SU-DHL-6 (cell line): Measurements from ENCODE around the gene IRAK1.
"Not testable (repeated sequence)": the region's sequence is repeated elsewhere in the genome, so short reads cannot be mapped to it uniquely, and the experiment has no call there.

Source experiments
- H2AFZ ChIP-seq: fragments of 200-600 bp; sonication (generic); 2 replicates; pipeline ENCODE4 v1.6.1; 2014; ENCODE audit warnings: low read depth, mild to moderate bottlenecking, moderate library complexity, mixed read lengths, antibody characterized with exemption, low read length; ENCODE audit not compliant: severe bottlenecking
- H3F3A ChIP-seq: fragments of 200-600 bp; shearing (Covaris generic); 2 replicates; pipeline ENCODE4 v1.6.0; 2016; ENCODE audit warnings: antibody characterized with exemption, mild to moderate bottlenecking; ENCODE audit not compliant: insufficient read depth
- H3K27ac ChIP-seq: fragments of 200-600 bp; sonication (generic); 2 replicates; pipeline ENCODE4 v1.5.1; 2016; ENCODE audit warnings: low read depth, mild to moderate bottlenecking, low read length, moderate library complexity, mixed read lengths
- H3K27me3 ChIP-seq: fragments of 200-600 bp; sonication (generic), shearing (Covaris generic); 2 replicates; pipeline ENCODE4 v1.6.0; 2014; ENCODE audit warnings: mild to moderate bottlenecking, low read length
- H3K36me3 ChIP-seq: fragments of 200-600 bp; sonication (generic); 2 replicates; pipeline ENCODE4 v1.6.1; 2014; ENCODE audit warnings: mild to moderate bottlenecking, low read length, mixed read lengths
- H3K4me2 ChIP-seq: fragments of 300-600, 200-600 bp; shearing (Covaris generic), sonication (generic); 2 replicates; pipeline ENCODE4 v1.6.0; 2014; ENCODE audit warnings: low read length, low read depth, mild to moderate bottlenecking; ENCODE audit not compliant: poor library complexity, severe bottlenecking
- H3K4me3 ChIP-seq: fragments of 200-600 bp; sonication (generic); 2 replicates; pipeline ENCODE4 v1.5.1; 2014; ENCODE audit warnings: antibody characterized with exemption, low read length, mild to moderate bottlenecking, mixed read lengths; ENCODE audit not compliant: insufficient read depth, poor library complexity, severe bottlenecking
- H3K79me2 ChIP-seq: fragments of 200-600 bp; sonication (generic); 2 replicates; pipeline ENCODE4 v1.6.1; 2014; ENCODE audit warnings: mild to moderate bottlenecking, low read length, moderate library complexity; ENCODE audit not compliant: insufficient read depth
- H3K9ac ChIP-seq: fragments of 200-600 bp; sonication (generic); 2 replicates; pipeline ENCODE4 v1.7.0; 2014; ENCODE audit warnings: mild to moderate bottlenecking, low read length
- H3K9me2 ChIP-seq: fragments of 200-600 bp; sonication (generic); replicated peaks from 2 replicates; pipeline ENCODE4 v1.6.1; 2014; ENCODE audit warnings: low read length; ENCODE audit not compliant: insufficient read depth
- H3K9me3 ChIP-seq: fragments of 200-600 bp; sonication (generic); 2 replicates; pipeline ENCODE4 v1.6.1; 2014; ENCODE audit warnings: low read length, mixed read lengths; ENCODE audit not compliant: insufficient read depth
- H4K20me1 ChIP-seq: fragments of 200-600 bp; sonication (generic); 2 replicates; pipeline ENCODE4 v1.6.1; 2014; ENCODE audit warnings: low read depth, mild to moderate bottlenecking, antibody characterized with exemption, low read length, moderate library complexity, mixed read lengths
- CTCF ChIP-seq: fragments of 200-600 bp; sonication (generic); IDR thresholded peaks from one replicate; pipeline ENCODE4 v1.5.1; 2017; ENCODE audit warnings: antibody characterized with exemption, mild to moderate bottlenecking, low read length, moderate library complexity; ENCODE audit not compliant: insufficient read depth, poor library complexity, severe bottlenecking
- EZH2phosphoT487 ChIP-seq: fragments of 200-600 bp; sonication (generic), shearing (Covaris generic); conservative IDR thresholded peaks from 2 replicates; pipeline ENCODE4 v1.6.1; 2018; ENCODE audit warnings: mild to moderate bottlenecking, antibody characterized with exemption, low read length, moderate library complexity, mixed read lengths

The IRAK1 gene

GRCh38 chrX:153995504-153995903, 24.2 kb downstream of the IRAK1 start:
- Histone ChIP-seq H3K9me2 (no peaks in the 10 kb centered on the region), H3K27me3 (no peaks in the 10 kb centered on the region), H3K4me3 (no peak overlapping the region), H3K9ac (no peak overlapping the region), H3K27ac (no peak overlapping the region), H3K36me3 (no peaks in the 10 kb centered on the region), H4K20me1 (no peaks in the 10 kb centered on the region), H3K9me3 (no peaks in the 10 kb centered on the region), H3K79me2 (no peaks in the 10 kb centered on the region), H3F3A (no peaks in the 10 kb centered on the region), H2AFZ (no peak overlapping the region), H3K4me2 (no peak overlapping the region)
- TF ChIP-seq CTCF (no peak), EZH2phosphoT487 (no peak)

GRCh38 chrX:153994398-153994797, 25.3 kb downstream of the IRAK1 start:
- H3K9me3 ChIP-seq: not testable (repeated sequence)

GRCh38 chrX:153993978-153994377, 25.7 kb downstream of the IRAK1 start:
- no peak overlapping the region for H3K4me2 ChIP-seq
- TF ChIP-seq EZH2phosphoT487: no peak
- no peak for TF ChIP-seq CTCF
- H3K9ac ChIP-seq: no peak overlapping the region
- no peaks in the 10 kb centered on the region for H3K9me3 ChIP-seq
- H3K9me2 ChIP-seq: no peaks in the 10 kb centered on the region
- no peaks in the 10 kb centered on the region for H4K20me1 ChIP-seq
- no peak overlapping the region for H3K27ac ChIP-seq
- H3K27me3 ChIP-seq: no peaks in the 10 kb centered on the region
- no peaks in the 10 kb centered on the region for H3F3A ChIP-seq
- H3K4me3 ChIP-seq: no peak overlapping the region
- no peaks in the 10 kb centered on the region for H3K79me2 ChIP-seq
- H2AFZ ChIP-seq: no peak overlapping the region
- H3K36me3 ChIP-seq: no peaks in the 10 kb centered on the region

More at GRCh38 chrX:153994398-153994797, 25.3 kb downstream of the IRAK1 start:
- not testable (repeated sequence) for H3K9me2 ChIP-seq, H3K27ac ChIP-seq, H3K27me3 ChIP-seq, H2AFZ ChIP-seq, H3K36me3 ChIP-seq, H3K4me3 ChIP-seq, H4K20me1 ChIP-seq, H3K79me2 ChIP-seq, H3K4me2 ChIP-seq, H3F3A ChIP-seq, H3K9ac ChIP-seq

GRCh38 chrX:153993079-153993478, 26.6 kb downstream of the IRAK1 start:
- no peak overlapping the region for H3K9ac ChIP-seq
- no peak for TF ChIP-seq CTCF
- TF ChIP-seq EZH2phosphoT487: no peak
- no peak overlapping the region for H2AFZ ChIP-seq
- H3K4me3 ChIP-seq: no peak overlapping the region
- H3K79me2 ChIP-seq: no peaks in the 10 kb centered on the region
- no peak overlapping the region for H3K4me2 ChIP-seq
- no peaks in the 10 kb centered on the region for H4K20me1 ChIP-seq
- H3K27me3 ChIP-seq: no peaks in the 10 kb centered on the region
- H3F3A ChIP-seq: no peaks in the 10 kb centered on the region
- no peaks in the 10 kb centered on the region for H3K36me3 ChIP-seq
- H3K9me2 ChIP-seq: no peaks in the 10 kb centered on the region
- no peaks in the 10 kb centered on the region for H3K9me3 ChIP-seq
- no peak overlapping the region for H3K27ac ChIP-seq
